GM19463 (cell line): ENCODE results near the gene OR8K1.

ENCODE experiments used
- ATAC-seq: cut with Tn5 transposase; IDR thresholded peaks from one replicate; pipeline ENCODE4 v1.9.1; 2021; ENCODE audit warnings: mild to moderate bottlenecking, moderate library complexity; ENCODE audit not compliant: unreplicated experiment

Gene OR8K1

DNA sequence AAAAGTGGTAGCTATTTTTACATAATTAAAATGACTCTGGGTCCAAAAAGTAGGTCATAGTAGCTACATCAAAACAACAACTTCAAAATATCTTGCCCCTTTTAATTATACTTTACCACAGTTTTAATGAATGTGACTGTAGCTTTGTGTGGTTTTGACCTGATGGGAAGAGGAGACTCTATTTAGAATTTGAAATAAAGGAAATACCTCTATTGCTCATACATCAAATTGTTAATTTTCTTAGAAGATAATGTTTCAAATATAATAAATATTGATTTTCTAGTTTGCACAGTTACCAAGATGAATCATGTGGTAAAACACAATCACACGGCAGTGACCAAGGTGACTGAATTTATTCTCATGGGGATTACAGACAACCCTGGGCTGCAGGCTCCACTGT is at the start of gene OR8K1:
OR8K1 (plus strand) TSS at position 301 of the 400 bp plus-strand sequence; CDS start at position 301, 0 bp downstream.
- ATAC-seq, result no peak

DNA sequence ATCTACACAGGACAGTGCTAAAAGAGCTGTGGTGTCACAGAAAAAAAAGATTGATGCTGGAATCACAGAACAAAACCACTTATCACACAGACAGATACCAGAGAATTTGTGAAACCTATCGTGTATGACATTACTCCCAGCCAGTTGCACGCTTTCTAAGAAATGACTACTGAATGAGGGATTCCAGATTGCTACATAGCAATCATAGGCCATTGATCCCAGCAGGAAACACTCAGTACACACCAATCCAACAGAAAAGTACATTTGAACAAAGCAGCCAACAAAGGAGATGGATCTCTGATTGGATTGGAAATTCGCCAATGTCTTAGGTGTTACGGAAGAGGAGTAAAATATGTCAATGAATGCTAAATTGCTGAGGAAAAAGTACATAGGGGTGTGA is 48.9 kb upstream of the OR8K1 start:
- ATAC-seq, result no peak

DNA sequence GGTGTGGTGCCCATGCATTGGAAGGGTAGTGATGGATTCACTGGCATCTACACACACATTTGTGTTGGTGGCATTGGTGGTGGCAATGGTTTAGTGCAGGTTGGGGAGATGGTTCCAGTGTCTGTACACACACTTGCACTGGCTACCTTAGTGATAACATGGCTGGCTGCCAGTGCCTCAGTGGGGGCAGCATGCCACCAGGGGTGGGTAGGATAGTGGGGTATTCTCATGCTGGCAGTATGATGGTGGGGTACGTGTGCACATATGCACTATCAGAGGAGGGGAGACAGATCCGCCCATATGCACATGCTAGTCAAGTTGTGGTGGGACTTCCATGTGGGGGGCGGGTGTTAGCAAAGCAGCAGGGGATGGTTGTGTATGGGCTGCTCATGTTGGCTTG is 38.0 kb upstream of the OR8K1 start:
- no peak for ATAC-seq

DNA sequence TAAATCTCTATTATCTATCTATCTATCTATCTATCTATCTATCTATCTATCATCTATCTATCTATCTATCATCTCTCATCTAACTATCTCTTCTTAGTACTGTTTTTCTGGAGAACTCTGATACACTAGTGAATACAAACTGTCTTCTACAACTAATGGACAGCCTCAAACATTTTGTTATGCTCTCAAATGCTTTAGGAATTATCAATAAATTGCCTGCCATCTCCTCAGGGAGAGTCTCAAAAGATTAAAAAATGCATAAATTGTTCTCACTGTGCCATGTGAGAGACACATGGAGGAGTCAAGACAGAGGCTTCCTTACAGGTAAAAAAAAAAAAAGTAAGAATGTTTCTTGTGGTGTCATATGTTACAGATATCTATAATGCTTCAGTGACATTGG is 31.0 kb upstream of the OR8K1 start, which contains the start of gene OR8K3:
OR8K3 (plus strand) TSS at position 301 of the 400 bp plus-strand sequence. CDS start 3,163 bp downstream, outside the sequence.
- no peak for ATAC-seq

DNA sequence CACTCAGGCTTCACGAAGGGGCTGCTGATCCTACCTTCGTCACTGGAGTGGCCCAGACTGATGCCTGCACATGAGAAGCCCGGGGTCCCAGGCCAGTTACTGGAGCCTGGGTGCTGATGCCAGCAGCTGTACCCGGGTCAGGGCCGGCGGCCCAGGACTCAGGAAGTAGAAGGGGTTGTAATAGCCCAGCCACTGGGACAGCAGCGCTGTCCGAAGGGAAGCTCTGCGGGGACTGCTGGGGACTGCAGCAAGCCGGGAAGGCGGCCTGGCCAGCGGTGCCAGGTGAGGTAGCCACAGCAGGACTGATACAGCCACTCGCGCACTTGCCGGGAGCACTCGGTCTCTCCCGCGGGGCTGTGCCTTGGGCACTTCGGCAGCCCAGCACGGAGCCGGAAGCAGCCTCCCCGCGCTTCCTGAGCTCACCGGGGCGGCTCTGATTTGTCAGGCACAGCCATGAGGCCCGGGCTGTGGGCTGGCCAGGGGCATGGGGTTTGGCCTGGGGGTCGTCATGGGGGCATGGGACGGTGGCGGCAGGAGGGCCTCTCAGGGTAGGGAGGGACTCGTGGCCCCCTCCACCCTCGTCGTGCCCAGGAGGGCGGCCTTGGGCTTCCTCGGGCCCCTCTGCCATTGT is 13.9 kb upstream of the OR8K1 start:
- ATAC-seq, result no peak

DNA sequence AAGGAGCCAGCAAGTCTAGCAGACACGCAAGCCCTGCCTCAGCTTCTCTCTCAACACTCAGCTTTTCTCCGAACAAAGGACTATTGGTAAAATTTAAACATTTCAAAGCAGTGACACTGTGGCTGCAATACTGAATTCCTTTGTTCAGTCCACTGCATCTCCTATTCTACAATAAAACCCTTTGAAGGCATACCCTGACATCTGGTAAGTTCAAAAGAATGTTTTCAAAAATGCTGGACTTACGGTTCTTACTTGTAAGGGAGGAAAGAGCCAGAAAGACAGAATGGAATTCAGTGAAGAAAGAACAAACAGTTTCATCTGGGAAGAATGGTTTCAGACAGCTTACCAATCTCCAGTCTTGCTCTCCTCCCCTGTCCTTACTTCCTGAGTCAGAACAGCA is 12.7 kb upstream of the OR8K1 start:
- ATAC-seq, result no peak

DNA sequence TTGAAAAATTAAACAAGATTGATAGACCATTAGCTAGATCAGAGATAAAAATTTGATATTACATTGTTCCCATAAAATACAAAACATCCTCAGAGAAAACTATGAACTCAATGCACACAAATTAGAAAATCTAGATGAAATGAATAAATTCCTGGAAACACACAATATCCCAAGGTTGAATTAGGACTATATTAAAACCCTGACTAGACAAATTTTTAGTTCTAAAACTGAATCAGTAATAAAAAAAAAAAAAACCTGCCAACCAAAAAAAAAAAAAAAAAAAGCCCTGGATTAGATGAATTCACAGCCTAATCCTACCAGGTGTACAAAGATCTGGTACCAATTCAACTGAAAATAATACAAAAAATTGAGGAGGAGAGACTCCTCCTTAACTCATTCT is 5.5 kb upstream of the OR8K1 start:
- no peak for ATAC-seq

DNA sequence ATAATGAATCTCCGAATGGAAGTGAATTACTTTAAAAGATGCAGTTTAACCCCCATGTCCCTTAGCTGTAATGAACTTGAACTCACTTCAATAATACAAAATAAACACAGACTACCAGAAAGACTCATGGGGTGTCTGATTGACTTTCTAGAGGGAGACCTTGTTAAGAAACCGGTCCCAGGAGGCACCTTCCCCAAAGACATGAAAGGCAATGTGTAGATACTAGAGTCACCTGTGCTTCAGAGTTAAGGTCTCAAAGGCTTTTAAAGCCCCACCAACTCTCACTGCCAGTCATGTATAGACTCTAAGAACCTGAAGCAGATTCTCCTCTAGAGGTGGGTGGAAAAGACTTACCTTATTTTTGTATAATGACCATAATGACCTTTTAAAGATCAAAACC is 8.2 kb downstream of the OR8K1 start, which contains the start of gene OR8J1:
OR8J1 (plus strand) TSS at position 301 of the 400 bp plus-strand sequence. CDS start 5,956 bp downstream, outside the sequence.
- no peak for ATAC-seq

DNA sequence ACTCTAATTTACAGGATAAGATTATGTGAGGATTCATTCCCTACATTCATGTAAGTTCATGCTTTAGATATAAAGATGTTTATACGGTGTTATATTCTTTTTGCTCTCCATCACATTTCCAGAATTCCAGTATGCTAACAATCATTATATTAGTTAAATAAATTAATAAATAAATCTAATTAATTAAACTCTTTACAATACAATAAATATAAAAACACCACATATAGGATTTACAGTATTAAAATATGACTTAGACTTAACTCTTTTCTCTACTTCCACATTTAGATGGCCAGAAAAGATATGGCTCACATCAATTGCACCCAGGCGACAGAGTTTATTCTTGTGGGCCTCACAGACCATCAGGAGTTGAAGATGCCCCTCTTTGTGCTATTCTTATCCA is 29.5 kb downstream of the OR8K1 start, which contains the start of gene OR8U1:
OR8U1 (plus strand) TSS at position 301 of the 400 bp plus-strand sequence; CDS start at position 301, 0 bp downstream.
- ATAC-seq, result no peak

DNA sequence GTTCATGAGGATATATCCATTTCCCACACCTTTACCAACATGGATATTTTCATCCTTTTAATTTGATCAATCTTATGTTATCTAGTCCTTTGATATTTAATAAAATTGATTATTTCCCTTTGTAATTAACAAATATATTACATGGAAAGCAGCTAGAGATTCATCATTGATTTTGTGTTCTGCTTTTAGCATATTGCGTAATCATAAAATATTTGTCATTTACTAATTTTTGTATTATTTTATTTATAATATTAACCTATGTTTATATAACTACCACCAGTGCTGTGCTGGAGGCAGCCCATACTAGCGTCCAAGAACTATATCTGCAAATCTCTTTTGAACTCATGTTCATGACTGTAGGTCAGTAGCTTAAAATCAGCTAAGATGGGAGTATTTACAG is 34.3 kb downstream of the OR8K1 start:
- ATAC-seq, result no peak

DNA sequence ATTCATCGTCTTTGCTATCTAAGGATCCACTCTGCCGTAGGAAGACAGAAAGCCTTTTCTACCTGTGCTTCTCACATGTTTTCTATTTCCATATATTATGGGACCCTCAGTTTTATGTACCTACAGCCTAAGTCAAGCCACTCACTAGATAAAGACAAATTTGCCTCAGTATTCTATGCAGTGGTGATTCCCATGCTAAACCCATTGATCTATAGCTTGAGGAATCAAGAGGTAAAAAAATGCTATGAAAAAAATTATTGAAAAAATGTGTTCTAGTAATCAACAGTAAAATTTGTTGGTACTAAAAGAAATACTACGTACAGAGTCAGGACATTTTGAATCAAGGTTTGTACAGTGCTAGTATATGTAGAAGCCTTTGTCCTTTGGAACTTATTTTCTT is 48.5 kb downstream of the OR8K1 start:
- ATAC-seq, result no peak

DNA sequence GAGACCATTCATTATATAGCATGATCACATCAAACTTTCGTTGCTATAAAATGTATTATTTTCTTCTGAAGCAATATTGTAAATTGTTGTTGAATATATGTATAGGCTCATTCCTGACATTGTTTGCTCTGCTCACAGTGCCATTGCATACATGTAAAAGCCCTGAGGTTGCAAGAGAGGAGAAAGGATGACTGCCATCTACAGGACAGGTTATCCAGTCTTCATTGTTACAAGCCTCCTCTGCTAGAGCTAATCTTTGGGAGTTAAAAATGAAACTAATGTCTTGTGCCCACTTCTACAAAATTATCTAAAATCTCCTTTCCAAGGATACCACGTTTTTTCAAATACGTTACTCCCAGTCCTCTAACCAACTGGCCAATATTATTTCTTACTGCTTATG is 50.2 kb downstream of the OR8K1 start:
- no peak for ATAC-seq
